Esophagus squamous epithelium (tissue), 4 donors: Measurements from ENCODE around the gene SCARB2.

Source experiments
- POLR2A ChIP-seq, 4 donors: fragments of 450-650 bp; IDR thresholded peaks; one replicate each; pipeline ENCODE4 v1.6.1; 2017; ENCODE audit warnings: antibody characterized with exemption in 4 of 4, mild to moderate bottlenecking in 4 of 4, moderate library complexity in 3 of 4
- TF ChIP-seq, protein P1 (sequence below), 6 experiments: fragments of 450-650 bp in 4 of 6; fragments of 200-600 bp in 2 of 6; sonication (generic) in 2 of 6; IDR thresholded peaks; one replicate each; pipeline ENCODE4 v1.5.1; 2016 to 2019; ENCODE audit warnings: antibody characterized with exemption in 6 of 6, mild to moderate bottlenecking in 4 of 6, moderate library complexity in 4 of 6

DNA sequence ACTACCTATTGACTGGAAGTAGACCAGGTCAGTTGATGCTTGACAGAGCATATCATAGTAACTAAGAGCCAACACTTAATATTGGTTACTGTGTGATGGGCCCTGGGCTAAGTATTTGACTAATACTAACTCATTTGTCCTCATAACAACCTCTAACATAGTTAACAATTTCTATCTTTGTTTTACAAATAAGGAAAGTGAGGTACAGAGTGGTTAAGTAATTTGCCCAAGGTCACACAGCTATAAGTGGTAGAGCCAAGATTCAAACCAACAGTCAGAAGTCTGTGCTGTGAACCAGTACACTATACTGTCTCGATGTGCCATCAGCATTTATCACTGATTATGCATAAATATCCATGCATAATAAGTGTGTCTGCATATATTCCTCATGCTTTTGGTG, 38.3 kb downstream of the SCARB2 start:
- TF ChIP-seq, protein P1, sequence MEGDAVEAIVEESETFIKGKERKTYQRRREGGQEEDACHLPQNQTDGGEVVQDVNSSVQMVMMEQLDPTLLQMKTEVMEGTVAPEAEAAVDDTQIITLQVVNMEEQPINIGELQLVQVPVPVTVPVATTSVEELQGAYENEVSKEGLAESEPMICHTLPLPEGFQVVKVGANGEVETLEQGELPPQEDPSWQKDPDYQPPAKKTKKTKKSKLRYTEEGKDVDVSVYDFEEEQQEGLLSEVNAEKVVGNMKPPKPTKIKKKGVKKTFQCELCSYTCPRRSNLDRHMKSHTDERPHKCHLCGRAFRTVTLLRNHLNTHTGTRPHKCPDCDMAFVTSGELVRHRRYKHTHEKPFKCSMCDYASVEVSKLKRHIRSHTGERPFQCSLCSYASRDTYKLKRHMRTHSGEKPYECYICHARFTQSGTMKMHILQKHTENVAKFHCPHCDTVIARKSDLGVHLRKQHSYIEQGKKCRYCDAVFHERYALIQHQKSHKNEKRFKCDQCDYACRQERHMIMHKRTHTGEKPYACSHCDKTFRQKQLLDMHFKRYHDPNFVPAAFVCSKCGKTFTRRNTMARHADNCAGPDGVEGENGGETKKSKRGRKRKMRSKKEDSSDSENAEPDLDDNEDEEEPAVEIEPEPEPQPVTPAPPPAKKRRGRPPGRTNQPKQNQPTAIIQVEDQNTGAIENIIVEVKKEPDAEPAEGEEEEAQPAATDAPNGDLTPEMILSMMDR (IDR thresholded peaks at IDR 0.05) = no peak
- TF ChIP-seq POLR2A (IDR thresholded peaks at IDR 0.05) = no peak
